ENCODE measurements around the gene MAML1.

The MAML1 gene

DNA sequence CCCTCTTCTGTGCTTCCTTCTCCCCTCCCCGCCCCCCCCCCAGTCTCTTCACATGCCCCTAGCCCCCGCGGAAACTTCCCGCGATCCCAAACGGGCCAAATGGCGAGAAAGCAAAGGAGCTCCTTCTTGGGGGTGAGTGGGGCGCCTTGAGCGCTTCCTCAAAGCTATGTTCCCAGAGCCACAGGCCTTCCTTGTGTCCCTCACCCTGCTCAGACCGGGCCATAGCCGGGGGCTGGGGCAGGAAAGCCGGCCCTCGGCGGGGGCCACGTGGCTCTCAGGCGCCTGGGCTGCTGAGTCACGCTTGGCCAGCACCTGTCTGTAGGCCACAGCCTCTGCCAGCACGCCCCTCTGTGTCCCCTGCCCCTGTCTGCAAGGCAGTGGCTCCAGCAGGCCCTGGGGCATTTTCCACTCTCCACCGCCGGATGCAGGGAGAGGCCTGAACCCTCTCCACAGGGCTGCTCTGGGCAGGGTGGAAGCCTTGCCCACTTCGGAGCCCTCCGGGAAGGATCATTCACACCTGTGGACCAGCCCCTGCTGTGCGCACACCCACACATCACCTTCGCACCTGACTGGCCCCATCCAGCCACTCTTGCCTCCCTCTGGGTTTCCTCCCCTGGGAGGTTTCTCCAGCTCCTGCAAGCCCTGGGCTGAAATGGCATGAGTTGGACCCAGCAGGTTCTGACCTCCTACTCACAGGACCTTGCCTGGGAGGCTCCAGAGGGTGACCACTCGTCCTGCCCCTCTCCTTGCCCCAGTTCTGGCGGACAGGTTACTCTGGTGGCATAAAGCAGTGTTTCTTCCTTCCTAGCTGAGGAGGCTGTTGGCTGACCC is 86.9 kb downstream of the MAML1 start:
- TF ChIP-seq POLR2A (IDR thresholded peaks at IDR 0.05; ENCODE audit: low read length) (no peak), GATA1 (IDR thresholded peaks at IDR 0.05; ENCODE audit: low read depth, low read length) (no peak)
- DNase-seq, result peak; percentile 65 to 77

DNA sequence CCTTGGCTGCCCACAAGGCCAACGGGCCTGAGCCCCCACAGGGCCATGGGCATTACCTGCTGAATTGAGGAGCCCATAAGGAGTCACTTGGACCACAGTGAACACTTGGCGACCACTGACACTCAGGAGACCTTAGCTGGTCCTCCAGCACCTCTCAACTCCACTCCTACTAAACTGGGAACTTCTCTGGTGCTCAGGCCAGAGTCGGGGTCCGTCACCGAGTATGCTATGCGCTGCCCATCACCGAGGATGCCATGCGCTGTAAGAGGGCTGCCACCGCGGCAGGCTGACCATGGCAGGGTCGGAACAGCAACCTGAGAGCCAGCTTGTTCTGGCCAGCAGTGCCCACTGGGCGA is 87.5 kb downstream of the MAML1 start:
- peak in 1 of 2 experiments; percentile 59 for DNase-seq

DNA sequence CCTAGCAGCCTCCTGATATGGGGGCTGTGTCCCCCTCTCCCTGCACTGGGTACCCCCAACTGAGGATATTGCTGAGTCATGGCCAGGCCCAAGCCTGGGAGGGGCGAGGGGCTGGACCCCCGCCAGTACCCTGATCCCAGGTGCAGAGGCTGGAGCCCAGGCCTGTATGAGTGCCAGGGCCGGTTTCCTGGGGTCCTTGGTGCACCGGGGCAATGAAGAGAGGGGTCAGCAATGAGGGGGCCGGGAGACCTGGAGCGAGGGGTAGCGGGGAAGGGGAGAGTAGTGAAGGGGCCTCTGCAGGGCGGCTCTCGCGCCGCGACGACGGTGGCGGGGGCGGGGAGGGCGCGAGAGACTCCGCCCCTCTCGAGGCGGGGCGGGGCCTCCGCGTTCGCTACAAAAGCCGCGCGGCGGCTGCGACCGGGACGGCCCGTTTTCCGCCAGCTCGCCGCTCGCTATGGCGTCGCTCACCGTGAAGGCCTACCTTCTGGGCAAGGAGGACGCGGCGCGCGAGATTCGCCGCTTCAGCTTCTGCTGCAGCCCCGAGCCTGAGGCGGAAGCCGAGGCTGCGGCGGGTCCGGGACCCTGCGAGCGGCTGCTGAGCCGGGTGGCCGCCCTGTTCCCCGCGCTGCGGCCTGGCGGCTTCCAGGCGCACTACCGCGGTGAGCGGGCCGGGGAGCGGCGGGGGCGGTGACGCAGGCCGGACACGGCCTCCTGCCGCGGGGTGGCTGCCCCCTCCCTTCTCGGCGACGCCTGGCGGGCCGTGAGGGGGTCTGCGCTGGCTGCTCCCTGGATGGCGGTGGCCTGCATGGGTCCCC is 88.1 kb downstream of the MAML1 start, which contains the start of gene SQSTM1:
Gene SQSTM1, plus strand, starts transcription at position 423 of the 815 bp plus-strand sequence. Its CDS starts 32 bp downstream, at position 455.
- DNase-seq, result peak; percentile 87 to 93
- no peak for TF ChIP-seq GATA1 (IDR thresholded peaks at IDR 0.05; ENCODE audit: low read depth, low read length)
- peak; percentile 96 for TF ChIP-seq POLR2A (IDR thresholded peaks at IDR 0.05; ENCODE audit: low read length)

More for the DNA sequence above, 87.5 kb downstream of the MAML1 start:
- TF ChIP-seq GATA1 (IDR thresholded peaks at IDR 0.05; ENCODE audit: low read depth, low read length) (no peak), POLR2A (IDR thresholded peaks at IDR 0.05; ENCODE audit: low read length) (no peak)

DNA sequence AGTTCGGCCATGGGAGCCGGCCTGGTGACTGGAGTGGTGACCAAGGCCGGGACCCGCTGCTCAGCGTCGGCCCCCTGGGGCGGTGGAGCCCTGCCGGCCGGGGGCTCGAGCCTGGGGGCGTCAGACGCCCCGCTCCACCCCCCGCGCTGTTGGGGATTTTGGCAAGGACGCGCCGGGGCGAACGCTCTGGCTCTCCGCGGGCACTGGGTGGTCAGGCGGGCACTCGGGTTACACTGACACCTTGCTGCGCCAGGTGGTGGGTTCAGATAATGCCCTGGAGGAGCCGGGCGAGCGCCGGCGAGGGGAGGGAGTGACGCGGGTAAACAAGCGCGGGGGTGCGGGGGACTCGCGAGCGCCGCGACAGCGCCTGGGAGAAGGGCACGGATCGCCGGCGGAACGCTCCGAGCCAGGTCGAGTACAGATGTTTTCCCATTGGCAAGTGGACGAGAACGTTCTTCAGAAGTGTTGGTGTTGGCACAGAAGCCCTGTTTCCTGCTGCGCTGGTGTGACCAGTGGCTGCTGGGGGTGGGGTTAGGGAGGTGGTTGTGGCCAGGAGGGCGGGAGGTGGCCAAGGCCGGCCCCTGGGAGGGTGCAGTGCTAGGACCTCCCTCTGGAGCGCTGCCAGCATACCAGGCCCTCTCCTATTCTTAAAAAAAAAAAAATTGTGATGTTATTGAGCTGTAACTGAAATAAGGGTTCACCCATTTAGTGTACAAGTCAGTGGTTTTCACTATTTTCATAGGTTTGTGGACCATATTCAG is 88.9 kb downstream of the MAML1 start:
- DNase-seq, result peak; percentile 96 to 97
- TF ChIP-seq POLR2A (IDR thresholded peaks at IDR 0.05; ENCODE audit: low read length), result no peak
- TF ChIP-seq GATA1 (IDR thresholded peaks at IDR 0.05; ENCODE audit: low read depth, low read length), result no peak

DNA sequence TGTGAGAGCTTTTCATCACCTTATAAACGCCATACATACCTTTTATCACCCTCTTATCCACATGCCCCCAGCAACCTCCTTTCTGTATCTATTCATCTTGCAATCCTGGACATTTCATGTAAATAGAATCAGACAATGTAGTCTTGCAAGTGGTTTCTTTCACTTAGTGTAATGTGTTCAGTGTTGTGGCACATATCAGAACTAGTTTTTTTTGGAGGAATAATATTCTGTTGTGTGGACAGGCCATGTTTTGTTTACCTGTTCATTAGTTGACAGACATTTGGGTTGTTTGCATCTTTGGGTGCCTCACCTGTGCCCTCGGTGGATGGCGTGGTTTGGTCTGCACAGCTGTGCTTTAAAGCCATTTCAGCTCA is 89.4 kb downstream of the MAML1 start:
- no peak for DNase-seq
- TF ChIP-seq GATA1 (IDR thresholded peaks at IDR 0.05; ENCODE audit: low read depth, low read length) (no peak), POLR2A (IDR thresholded peaks at IDR 0.05; ENCODE audit: low read length) (no peak)

DNA sequence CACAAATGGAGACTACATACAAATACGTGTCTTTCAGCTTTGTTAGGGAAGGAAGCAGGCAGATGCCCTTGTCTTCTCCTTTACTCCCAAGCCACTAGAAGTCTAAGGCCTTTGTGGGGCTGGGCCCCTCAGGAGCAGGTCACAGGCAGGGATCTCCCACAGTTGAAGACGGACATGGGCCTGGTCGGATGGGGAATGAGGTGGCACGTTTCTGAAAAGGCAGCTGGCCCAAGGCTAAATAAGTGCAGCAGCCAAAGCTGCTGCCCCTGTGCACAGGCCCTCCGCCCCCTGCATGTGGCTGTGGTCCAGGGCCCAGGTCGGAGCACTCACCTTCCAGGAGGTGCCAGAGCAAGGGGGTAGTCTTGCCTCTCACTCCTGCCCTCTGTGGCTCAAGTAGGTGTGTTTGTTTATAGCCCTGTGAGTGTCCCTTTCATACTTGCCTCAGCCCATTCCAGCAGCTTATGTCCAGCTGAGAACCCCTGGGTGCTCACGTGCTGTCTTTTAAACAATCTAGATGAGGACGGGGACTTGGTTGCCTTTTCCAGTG is 89.9 kb downstream of the MAML1 start:
- TF ChIP-seq POLR2A (IDR thresholded peaks at IDR 0.05; ENCODE audit: low read length) (no peak), GATA1 (IDR thresholded peaks at IDR 0.05; ENCODE audit: low read depth, low read length) (no peak)
- DNase-seq, result no peak

DNA sequence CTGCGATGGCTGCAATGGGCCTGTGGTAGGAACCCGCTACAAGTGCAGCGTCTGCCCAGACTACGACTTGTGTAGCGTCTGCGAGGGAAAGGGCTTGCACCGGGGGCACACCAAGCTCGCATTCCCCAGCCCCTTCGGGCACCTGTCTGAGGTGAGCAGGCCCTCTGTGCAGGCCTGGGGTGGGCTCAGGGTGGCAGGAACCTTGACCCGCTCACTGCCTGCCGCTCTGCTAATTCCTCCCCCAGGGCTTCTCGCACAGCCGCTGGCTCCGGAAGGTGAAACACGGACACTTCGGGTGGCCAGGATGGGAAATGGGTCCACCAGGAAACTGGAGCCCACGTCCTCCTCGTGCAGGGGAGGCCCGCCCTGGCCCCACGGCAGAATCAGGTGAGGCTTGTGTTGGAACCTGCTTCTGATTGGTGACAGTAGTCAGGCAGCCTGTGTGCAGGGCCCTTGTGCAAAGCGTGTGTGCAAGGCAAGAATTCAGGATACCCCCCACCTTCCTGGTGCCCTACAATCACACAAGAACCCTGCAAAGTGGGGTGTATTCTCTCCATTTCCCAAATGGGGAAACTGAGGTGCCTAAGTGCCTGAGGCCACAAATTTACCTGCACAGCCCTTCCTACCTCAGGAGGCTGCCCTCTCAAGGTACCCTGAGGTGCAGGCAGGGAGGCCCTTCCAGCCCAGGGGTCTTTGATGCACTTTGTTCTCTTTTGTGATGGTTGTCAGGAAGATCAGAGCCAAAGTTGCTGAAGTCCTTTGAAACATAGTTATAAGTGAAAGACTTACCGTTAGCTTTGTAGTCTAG is 91.5 kb downstream of the MAML1 start:
- no peak for DNase-seq
- TF ChIP-seq GATA1 (IDR thresholded peaks at IDR 0.05; ENCODE audit: low read depth, low read length) (no peak), POLR2A (IDR thresholded peaks at IDR 0.05; ENCODE audit: low read length) (no peak)

DNA sequence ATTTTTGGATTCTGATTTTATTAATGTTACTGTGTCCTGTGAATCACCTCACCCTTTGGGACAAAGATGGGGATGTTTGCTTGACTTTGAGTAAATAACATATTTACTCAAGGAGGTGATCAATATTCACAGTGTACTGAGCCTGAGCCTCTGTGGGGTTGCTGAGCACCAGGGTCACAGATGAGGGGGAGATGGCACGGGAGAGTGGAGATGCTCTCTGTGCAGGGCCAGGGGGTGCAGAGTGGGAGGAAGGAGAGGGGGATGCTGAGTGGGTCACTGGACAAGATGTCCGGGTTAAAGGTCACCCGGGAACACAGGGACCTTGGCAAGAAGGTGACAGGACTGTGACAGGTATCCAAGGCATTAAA is 92.1 kb downstream of the MAML1 start:
- DNase-seq, result no peak
- TF ChIP-seq POLR2A (IDR thresholded peaks at IDR 0.05; ENCODE audit: low read length) (no peak), GATA1 (IDR thresholded peaks at IDR 0.05; ENCODE audit: low read depth, low read length) (no peak)

DNA sequence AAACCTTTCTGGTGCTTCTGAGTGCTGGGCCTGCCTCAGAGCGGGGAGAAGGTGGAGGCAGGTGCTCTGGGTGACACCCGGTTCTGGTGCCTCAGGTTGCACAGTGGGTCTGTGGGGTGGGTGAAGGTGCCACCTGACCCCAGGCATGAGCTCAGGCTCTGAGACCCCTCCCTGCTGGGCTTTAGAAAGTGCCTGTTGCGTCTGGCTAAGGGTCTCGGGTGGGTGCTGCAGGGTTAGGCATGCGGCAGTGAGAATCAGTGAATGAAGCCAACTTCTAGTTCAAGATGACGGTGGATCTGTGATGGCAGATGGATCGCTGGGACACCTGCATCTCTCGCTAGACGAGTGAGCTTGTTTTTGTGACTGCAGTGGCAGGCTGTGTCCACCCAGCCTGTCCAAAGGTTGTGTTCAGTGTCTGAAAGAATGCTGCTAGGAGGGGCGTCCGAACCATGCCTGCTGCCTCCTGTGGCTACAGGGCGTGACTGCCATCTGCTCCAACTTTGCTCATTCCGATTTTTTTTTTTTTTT is 93.1 kb downstream of the MAML1 start:
- no peak for DNase-seq
- no peak for TF ChIP-seq POLR2A (IDR thresholded peaks at IDR 0.05; ENCODE audit: low read length)
- no peak for TF ChIP-seq GATA1 (IDR thresholded peaks at IDR 0.05; ENCODE audit: low read depth, low read length)

Data from erythroblast (primary cell).